Stomach (tissue), 4 donors: ENCODE measurements around the gene PSME4.

Experiments
- CTCF ChIP-seq, 7 experiments: fragments of 450-650 bp in 4 of 7; fragments of 200-600 bp in 3 of 7; sonication (generic) in 3 of 7; IDR thresholded peaks; one replicate each; pipeline ENCODE4 v1.5.1; 2016 to 2019; ENCODE audit warnings: antibody characterized with exemption in 7 of 7, control low read depth in 2 of 7, mild to moderate bottlenecking in 1 of 7
- POLR2A ChIP-seq, 4 donors: fragments of 450-650 bp; IDR thresholded peaks; one replicate each; pipeline ENCODE4 v1.6.1; 2016; ENCODE audit warnings: antibody characterized with exemption in 4 of 4, control low read depth in 2 of 4, mild to moderate bottlenecking in 1 of 4, moderate library complexity in 1 of 4

DNA sequence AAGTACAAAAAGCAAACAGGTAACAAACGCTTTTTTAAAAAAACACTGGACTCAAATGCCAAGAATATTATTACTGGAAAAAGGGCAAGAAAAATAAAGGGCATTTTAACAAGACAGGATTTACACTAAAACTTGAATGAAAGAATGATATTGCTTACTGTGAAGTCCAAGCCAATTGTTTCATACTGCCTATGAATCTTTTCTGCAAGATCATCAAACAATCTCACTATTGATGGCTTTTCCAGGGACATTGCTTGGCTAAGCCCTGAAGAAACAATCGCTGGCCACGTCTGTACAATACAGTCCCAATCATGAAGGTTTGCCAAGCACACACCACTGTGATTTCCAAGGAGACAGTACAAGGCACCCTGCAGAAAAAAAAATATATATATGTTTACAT lies 69.6 kb downstream of the PSME4 start:
- TF ChIP-seq CTCF (IDR thresholded peaks at IDR 0.05), result no peak
- TF ChIP-seq POLR2A (IDR thresholded peaks at IDR 0.05), result no peak
